ENCODE results near the gene SMYD3. TPM values are rescaled to one million over a fixed set of nuclear protein-coding genes. Genes with fewer than 3 reads are reported as not detected.
A peak's percentile ranks its signal among the peaks of the same experiment; 100 is the strongest.
"Not testable (repeated sequence)": the region's sequence is repeated elsewhere in the genome, so short reads cannot be mapped to it uniquely, and the experiment has no call there.

Gene SMYD3
- total RNA-seq, 1 donor from 2014 or later, result 29.3 TPM

- Mint-ChIP-seq H3K27ac (ENCODE audit: unreplicated experiment) (peak overlapping the region; percentile 63), H3K4me1 (ENCODE audit: low read depth) (peaks cover 57% of the 10 kb centered on the region), H3K36me3 (ENCODE audit: low read depth) (no peaks in the 10 kb centered on the region), H3K27me3 (ENCODE audit: low read depth) (no peaks in the 10 kb centered on the region), H3K9me3 (ENCODE audit: low read depth) (peaks cover 10% of the 10 kb centered on the region), H3K4me3 (ENCODE audit: unreplicated experiment) (no peak overlapping the region)
- DNase-seq (ENCODE audit: low spot score), result no peak
- no peak for TF ChIP-seq CTCF (IDR thresholded peaks at IDR 0.05)
Measured at GRCh38 chr1:246078888-246079252, 428.2 kb downstream of the SMYD3 start.

- H3K4me1 Mint-ChIP-seq (ENCODE audit: low read depth), result peaks cover 57% of the 10 kb centered on the region
- H3K27ac Mint-ChIP-seq (ENCODE audit: unreplicated experiment), result peak overlapping the region; percentile 63
- H3K36me3 Mint-ChIP-seq (ENCODE audit: low read depth), result no peaks in the 10 kb centered on the region
- no peak overlapping the region for H3K4me3 Mint-ChIP-seq (ENCODE audit: unreplicated experiment)
- H3K27me3 Mint-ChIP-seq (ENCODE audit: low read depth), result no peaks in the 10 kb centered on the region
- DNase-seq (ENCODE audit: low spot score), result no peak
- TF ChIP-seq CTCF (IDR thresholded peaks at IDR 0.05), result no peak
- peaks cover 6% of the 10 kb centered on the region for H3K9me3 Mint-ChIP-seq (ENCODE audit: low read depth)
Measured at GRCh38 chr1:246078126-246078887, 428.8 kb downstream of the SMYD3 start.

- H3K9me3 Mint-ChIP-seq (ENCODE audit: low read depth), result peaks cover 3% of the 10 kb centered on the region
- no peak for DNase-seq (ENCODE audit: low spot score)
- H3K27ac Mint-ChIP-seq (ENCODE audit: unreplicated experiment), result no peak overlapping the region
- TF ChIP-seq CTCF (IDR thresholded peaks at IDR 0.05), result no peak
- H3K4me3 Mint-ChIP-seq (ENCODE audit: unreplicated experiment), result no peak overlapping the region
- no peaks in the 10 kb centered on the region for H3K36me3 Mint-ChIP-seq (ENCODE audit: low read depth)
- H3K4me1 Mint-ChIP-seq (ENCODE audit: low read depth), result peaks cover 57% of the 10 kb centered on the region
- no peaks in the 10 kb centered on the region for H3K27me3 Mint-ChIP-seq (ENCODE audit: low read depth)
Measured at GRCh38 chr1:246077476-246077875, 429.6 kb downstream of the SMYD3 start.

GRCh38 chr1:246074421-246074820 is 432.7 kb downstream of the SMYD3 start:
- Mint-ChIP-seq H3K4me1 (ENCODE audit: low read depth) (peaks cover 66% of the 10 kb centered on the region), H3K27ac (ENCODE audit: unreplicated experiment) (peak overlapping the region; percentile 50), H3K27me3 (ENCODE audit: low read depth) (no peaks in the 10 kb centered on the region), H3K9me3 (ENCODE audit: low read depth) (no peaks in the 10 kb centered on the region), H3K36me3 (ENCODE audit: low read depth) (no peaks in the 10 kb centered on the region), H3K4me3 (ENCODE audit: unreplicated experiment) (no peak overlapping the region)
- no peak for DNase-seq (ENCODE audit: low spot score)
- TF ChIP-seq CTCF (IDR thresholded peaks at IDR 0.05), result no peak

GRCh38 chr1:246072456-246072955 is 434.6 kb downstream of the SMYD3 start:
- Mint-ChIP-seq H3K9me3 (ENCODE audit: low read depth) (no peaks in the 10 kb centered on the region), H3K36me3 (ENCODE audit: low read depth) (peaks cover 2% of the 10 kb centered on the region), H3K27me3 (ENCODE audit: low read depth) (no peaks in the 10 kb centered on the region), H3K4me3 (ENCODE audit: unreplicated experiment) (no peak overlapping the region), H3K4me1 (ENCODE audit: low read depth) (peaks cover 62% of the 10 kb centered on the region), H3K27ac (ENCODE audit: unreplicated experiment) (peak overlapping the region; percentile 54)
- TF ChIP-seq CTCF (IDR thresholded peaks at IDR 0.05), result no peak
- DNase-seq (ENCODE audit: low spot score), result no peak

- not testable (repeated sequence) for H3K36me3 Mint-ChIP-seq (ENCODE audit: low read depth); H3K4me3 Mint-ChIP-seq (ENCODE audit: unreplicated experiment); H3K27me3 Mint-ChIP-seq (ENCODE audit: low read depth); DNase-seq (ENCODE audit: low spot score); H3K9me3 Mint-ChIP-seq (ENCODE audit: low read depth)
- Mint-ChIP-seq H3K4me1 (ENCODE audit: low read depth) (peaks cover 61% of the 10 kb centered on the region), H3K27ac (ENCODE audit: unreplicated experiment) (peak overlapping the region; percentile 54)
Measured at GRCh38 chr1:246071981-246072380, 435.1 kb downstream of the SMYD3 start.

- H3K27ac Mint-ChIP-seq (ENCODE audit: unreplicated experiment), result peak overlapping the region; percentile 69
- DNase-seq (ENCODE audit: low spot score); H3K27me3 Mint-ChIP-seq (ENCODE audit: low read depth); H3K4me3 Mint-ChIP-seq (ENCODE audit: unreplicated experiment); H3K36me3 Mint-ChIP-seq (ENCODE audit: low read depth); H3K9me3 Mint-ChIP-seq (ENCODE audit: low read depth): not testable (repeated sequence)
- H3K4me1 Mint-ChIP-seq (ENCODE audit: low read depth), result peaks cover 61% of the 10 kb centered on the region
Measured at GRCh38 chr1:246071561-246071960, 435.5 kb downstream of the SMYD3 start.
